GM12873 (cell line): ENCODE measurements around the gene ENOX1.

Experiments
- CTCF ChIP-seq: IDR thresholded peaks from 2 replicates; pipeline ENCODE4 v1.5.1; 2012; ENCODE audit warnings: low read depth, mild to moderate bottlenecking, moderate library complexity, low read length, control low read depth; ENCODE audit not compliant: insufficient read depth; ENCODE audit errors: missing control alignments

ENOX1 gene

GRCh38 chr13:43307221-43307920, 479.4 kb downstream of the ENOX1 start:
- no peak for TF ChIP-seq CTCF

- TF ChIP-seq CTCF: no peak
Measured at GRCh38 chr13:43306372-43306771, 480.4 kb downstream of the ENOX1 start.

- no peak for TF ChIP-seq CTCF
Measured at GRCh38 chr13:43305416-43305815, 481.4 kb downstream of the ENOX1 start.

GRCh38 chr13:43304945-43305344, 481.8 kb downstream of the ENOX1 start:
- peak; percentile 1 for TF ChIP-seq CTCF

- TF ChIP-seq CTCF: no peak
Measured at GRCh38 chr13:43304449-43304848, 482.3 kb downstream of the ENOX1 start.

GRCh38 chr13:43303033-43303729, 483.6 kb downstream of the ENOX1 start:
- peak; percentile 54 for TF ChIP-seq CTCF

- TF ChIP-seq CTCF: no peak
Measured at GRCh38 chr13:43301346-43301969, 485.3 kb downstream of the ENOX1 start.
